Tracheal epithelial cell (primary cell): ENCODE data around the gene SOX21. TPM values are rescaled to one million over a fixed set of nuclear protein-coding genes. Genes with fewer than 3 reads are reported as not detected.

Experiments used
- total RNA-seq: library from RNA; depleted of rRNA; stranded (reverse); fragments of >200 nt; gene quantifications from 2 replicates; pipeline ENCODE4 v1.2.1, GENCODE V29; 2014

The SOX21 gene
- 2.1 TPM in 1 of 2 replicates, not detected in the other for total RNA-seq

GRCh38 chr13:94712287-94712811 is at the start of gene SOX21:
Gene SOX21 (minus strand): TSS chr13:94712545. CDS start chr13:94712049, 496 bp downstream.

Other genes starting within 250 kb of the SOX21 start
- gene DCT, start 232.9 kb downstream of the SOX21 start, total RNA-seq, result under 0.01 TPM in 1 of 2 replicates, not detected in the other
- gene TGDS, start 116.4 kb downstream of the SOX21 start, total RNA-seq, result 11.3 and 14.5 TPM in 2 replicates
- 11.6 and 11.9 TPM in 2 replicates for gene GPR180, start 110.7 kb downstream of the SOX21 start, total RNA-seq